Stimulated activated CD8-positive, alpha-beta memory T cell treated with anti-CD3 and anti-CD28 coated beads, Interleukin-7, amount 100 ng/mL, for 24 hours (primary cell): Measurements from ENCODE around the gene IQSEC1.

Source experiments
- DNase-seq: peaks from one replicate; pipeline ENCODE4 v3.0.0-alpha.2; 2020; ENCODE audit warnings: low read depth

IQSEC1 gene

GRCh38 chr3:12954180-12954579 is 119.0 kb downstream of the IQSEC1 start:
- no peak for DNase-seq

- no peak for DNase-seq
Measured at GRCh38 chr3:12953201-12953995, 119.8 kb downstream of the IQSEC1 start.

- DNase-seq: no peak
Measured at GRCh38 chr3:12952343-12953200, 120.7 kb downstream of the IQSEC1 start.

GRCh38 chr3:12948891-12949711 is 124.1 kb downstream of the IQSEC1 start:
- no peak for DNase-seq

- DNase-seq: no peak
Measured at GRCh38 chr3:12948371-12948770, 124.9 kb downstream of the IQSEC1 start.

GRCh38 chr3:12947504-12948369 is 125.5 kb downstream of the IQSEC1 start:
- DNase-seq: no peak

- DNase-seq: no peak
Measured at GRCh38 chr3:12946649-12947316, 126.4 kb downstream of the IQSEC1 start.

- DNase-seq: no peak
Measured at GRCh38 chr3:12946251-12946648, 127.0 kb downstream of the IQSEC1 start.

- no peak for DNase-seq
Measured at GRCh38 chr3:12944849-12945248, 128.4 kb downstream of the IQSEC1 start.

GRCh38 chr3:12944413-12944812 is 128.8 kb downstream of the IQSEC1 start:
- no peak for DNase-seq

- no peak for DNase-seq
Measured at GRCh38 chr3:12943124-12944021, 129.9 kb downstream of the IQSEC1 start.

- DNase-seq: no peak
Measured at GRCh38 chr3:12941495-12942023, 131.7 kb downstream of the IQSEC1 start.

- DNase-seq: no peak
Measured at GRCh38 chr3:12940854-12941253, 132.4 kb downstream of the IQSEC1 start.

- DNase-seq: no peak
Measured at GRCh38 chr3:12939137-12939536, 134.1 kb downstream of the IQSEC1 start.

GRCh38 chr3:12938258-12938711 is 134.9 kb downstream of the IQSEC1 start:
- no peak for DNase-seq

- no peak for DNase-seq
Measured at GRCh38 chr3:12935861-12936830, 137.1 kb downstream of the IQSEC1 start.

GRCh38 chr3:12935023-12935860 is 138.0 kb downstream of the IQSEC1 start:
- no peak for DNase-seq
